SK-N-SH (cell line): ENCODE results near the gene CELSR1. TPM values are rescaled to one million over a fixed set of nuclear protein-coding genes. Genes with fewer than 3 reads are reported as not detected.

Source experiments
- CTCF ChIA-PET: fragments of 300-600, 350-600 bp; formaldehyde crosslinking; extraction: SDS; loops from one replicate; lab custom pipeline; 2021; lab: Yijun Ruan, JAX
- POLR2A ChIA-PET: fragments of 350-600 bp; sonication (Branson Sonifier 250); formaldehyde crosslinking; extraction: SDS; loops from one replicate; lab custom pipeline; 2020; ENCODE audit warnings: antibody characterized with exemption, inconsistent platforms; lab: Yijun Ruan, JAX
- DNase-seq: peaks from one replicate; pipeline ENCODE4 v3.0.0; 2012
- H2AFZ ChIP-seq: fragments of 200-600 bp; sonication (generic); 2 replicates; pipeline ENCODE4 v1.8.1; 2016; ENCODE audit warnings: antibody characterized with exemption, mild to moderate bottlenecking, low read depth
- H3F3A ChIP-seq: fragments of 200-600 bp; sonication (generic); replicated peaks from 2 replicates; pipeline ENCODE3; 2016; ENCODE audit warnings: antibody characterized with exemption, mild to moderate bottlenecking; ENCODE audit not compliant: insufficient read depth
- H3K27ac ChIP-seq, 2 experiments: fragments of 200-500 bp in 1 of 2; fragments of 200-600 bp in 1 of 2; sonication (Bioruptor generic) in 1 of 2; sonication (generic), shearing (Covaris generic) in 1 of 2; 2 replicates each; pipeline versions ENCODE4 v1.5.1 to v1.6.1; 2014 to 2016; ENCODE audit warnings: low read depth in 2 of 2, inconsistent platforms in 1 of 2, low read length in 1 of 2, mild to moderate bottlenecking in 1 of 2, mixed read lengths in 1 of 2
- H3K27me3 ChIP-seq: fragments of 200-600 bp; sonication (generic), shearing (Covaris generic); 2 replicates; pipeline ENCODE4 v1.6.1; 2016; ENCODE audit warnings: mixed run types; ENCODE audit not compliant: insufficient read depth
- H3K36me3 ChIP-seq, 2 experiments: fragments of 200-500 bp in 1 of 2; fragments of 200-600 bp in 1 of 2; sonication (Bioruptor generic) in 1 of 2; sonication (generic) in 1 of 2; replicated peaks in 1 of 2; 2 replicates each; pipeline versions ENCODE3 to v1.5.1; 2014 to 2016; ENCODE audit warnings: low read length in 1 of 2, mild to moderate bottlenecking in 1 of 2; ENCODE audit not compliant: insufficient read depth in 2 of 2, control insufficient read depth in 1 of 2
- H3K4me1 ChIP-seq, 2 experiments: fragments of 200-500 bp in 1 of 2; fragments of 200-600 bp in 1 of 2; sonication (Bioruptor generic) in 1 of 2; sonication (generic), shearing (Covaris generic) in 1 of 2; 2 replicates each; pipeline versions ENCODE4 v1.5.1 to v1.6.1; 2014 to 2016; ENCODE audit warnings: low read depth in 1 of 2, low read length in 1 of 2, mixed run types in 1 of 2; ENCODE audit not compliant: insufficient read depth in 2 of 2, control insufficient read depth in 1 of 2
- H3K4me2 ChIP-seq: fragments of 200-600 bp; sonication (generic), shearing (Covaris generic); 2 replicates; pipeline ENCODE4 v1.6.1; 2017; ENCODE audit warnings: mixed run types
- H3K4me3 ChIP-seq, 2 experiments: fragments of 200-500 bp in 1 of 2; fragments of 200-600 bp in 1 of 2; sonication (Bioruptor generic) in 1 of 2; sonication (generic), shearing (Covaris generic) in 1 of 2; 2 replicates each; pipeline versions ENCODE4 v1.5.1 to v1.8.1; 2014 to 2016; ENCODE audit warnings: low read depth in 2 of 2, inconsistent platforms in 1 of 2, low read length in 1 of 2, mild to moderate bottlenecking in 1 of 2, mixed read lengths in 1 of 2, moderate library complexity in 1 of 2
- H3K79me2 ChIP-seq: fragments of 200-600 bp; sonication (generic); 2 replicates; pipeline ENCODE4 v1.8.1; 2017; ENCODE audit warnings: mild to moderate bottlenecking; ENCODE audit not compliant: insufficient read depth
- H3K9ac ChIP-seq: fragments of 200-600 bp; sonication (generic); 2 replicates; pipeline ENCODE4 v1.6.1; 2017; ENCODE audit warnings: mixed run types
- H3K9me2 ChIP-seq: fragments of 200-600 bp; sonication (generic); 2 replicates; pipeline ENCODE4 v1.6.1; 2017; ENCODE audit warnings: mixed run types
- H3K9me3 ChIP-seq: fragments of 200-600 bp; sonication (generic); 2 replicates; pipeline ENCODE4 v1.6.1; 2017; ENCODE audit warnings: mixed run types, mild to moderate bottlenecking, moderate library complexity
- H4K20me1 ChIP-seq: fragments of 200-600 bp; sonication (generic); 2 replicates; pipeline ENCODE4 v1.6.1; 2017; ENCODE audit warnings: mild to moderate bottlenecking, mixed run types; ENCODE audit not compliant: insufficient read depth
- EZH2phosphoT487 ChIP-seq: fragments of 200-600 bp; sonication (generic); IDR thresholded peaks from 2 replicates; pipeline ENCODE4 v1.6.1; 2017; ENCODE audit warnings: low read depth, mixed run types, mild to moderate bottlenecking, antibody characterized with exemption, moderate library complexity, borderline replicate concordance
- FOXM1 ChIP-seq: IDR thresholded peaks from 2 replicates; pipeline ENCODE4 v1.4.0; 2012; ENCODE audit warnings: low read depth, mild to moderate bottlenecking
- GABPA ChIP-seq: IDR thresholded peaks from 2 replicates; pipeline ENCODE4 v1.4.0; 2012; ENCODE audit warnings: low read depth, mild to moderate bottlenecking
- JUND ChIP-seq: IDR thresholded peaks from 2 replicates; pipeline ENCODE4 v1.4.0; 2012
- MEF2A ChIP-seq: IDR thresholded peaks from 2 replicates; pipeline ENCODE4 v1.4.0; 2012; ENCODE audit warnings: low read depth, borderline replicate concordance
- NFIC ChIP-seq: IDR thresholded peaks from 2 replicates; pipeline ENCODE4 v1.4.0; 2012; ENCODE audit warnings: borderline replicate concordance
- RCOR1 ChIP-seq: fragments of 150-350 bp; IDR thresholded peaks from 2 replicates; pipeline ENCODE4 v1.6.1; 2017; ENCODE audit warnings: antibody characterized with exemption, low read length
- SMC3 ChIP-seq: IDR thresholded peaks from 2 replicates; pipeline ENCODE4 v1.6.1; 2012; ENCODE audit warnings: low read depth, low read length, improper control_type of control experiment
- TAF1 ChIP-seq: IDR thresholded peaks from 2 replicates; pipeline ENCODE4 v1.6.1; 2012; ENCODE audit warnings: low read depth, mild to moderate bottlenecking, low read length, moderate library complexity, borderline replicate concordance
- TCF12 ChIP-seq: IDR thresholded peaks from 2 replicates; pipeline ENCODE4 v1.4.0; 2012
- TEAD4 ChIP-seq: IDR thresholded peaks from 2 replicates; pipeline ENCODE4 v1.4.0; 2012; ENCODE audit warnings: mild to moderate bottlenecking, borderline replicate concordance; ENCODE audit not compliant: insufficient read depth
- WGBS: methylation state at CpG from one replicate; pipeline ENCODE4 v1.1.6; 2017; ENCODE audit warnings: low lambda C conversion rate; 5-methylcytosine and 5-hydroxymethylcytosine counted together
- polyA plus RNA-seq, 3 experiments: library from polyadenylated mRNA; depleted of rRNA; stranded (reverse); fragments of >200 nt; gene quantifications; 2 replicates each; pipeline ENCODE4 v1.2.3, GENCODE V29; 2012
- TF ChIP-seq, protein P1 (sequence below): fragments of 200-600 bp; sonication (generic); IDR thresholded peaks from 2 replicates; pipeline ENCODE4 v1.6.1; 2017; ENCODE audit warnings: antibody characterized with exemption, mild to moderate bottlenecking, moderate library complexity
- TF ChIP-seq, protein P2 (sequence below): IDR thresholded peaks from 2 replicates; pipeline ENCODE4 v1.6.1; 2012; ENCODE audit warnings: mild to moderate bottlenecking, low read depth, low read length, moderate library complexity
- TF ChIP-seq, protein P3 (sequence below): IDR thresholded peaks from 2 replicates; pipeline ENCODE4 v1.4.0; 2012; ENCODE audit warnings: low read depth, borderline replicate concordance
- TF ChIP-seq, protein P4 (sequence below): fragments of 150-350 bp; IDR thresholded peaks from 2 replicates; pipeline ENCODE4 v1.6.1; 2016; ENCODE audit warnings: mild to moderate bottlenecking, low read depth, low read length
- TF ChIP-seq, protein P5 (sequence below): IDR thresholded peaks from 2 replicates; pipeline ENCODE4 v1.4.0; 2012; ENCODE audit warnings: low read depth
- TF ChIP-seq, protein P6 (sequence below): IDR thresholded peaks from 2 replicates; pipeline ENCODE4; 2012

The CELSR1 gene
- polyA plus RNA-seq, 1 of the 3 experiments (the other 2 are of a cell fraction) = 5.0 TPM

DNA sequence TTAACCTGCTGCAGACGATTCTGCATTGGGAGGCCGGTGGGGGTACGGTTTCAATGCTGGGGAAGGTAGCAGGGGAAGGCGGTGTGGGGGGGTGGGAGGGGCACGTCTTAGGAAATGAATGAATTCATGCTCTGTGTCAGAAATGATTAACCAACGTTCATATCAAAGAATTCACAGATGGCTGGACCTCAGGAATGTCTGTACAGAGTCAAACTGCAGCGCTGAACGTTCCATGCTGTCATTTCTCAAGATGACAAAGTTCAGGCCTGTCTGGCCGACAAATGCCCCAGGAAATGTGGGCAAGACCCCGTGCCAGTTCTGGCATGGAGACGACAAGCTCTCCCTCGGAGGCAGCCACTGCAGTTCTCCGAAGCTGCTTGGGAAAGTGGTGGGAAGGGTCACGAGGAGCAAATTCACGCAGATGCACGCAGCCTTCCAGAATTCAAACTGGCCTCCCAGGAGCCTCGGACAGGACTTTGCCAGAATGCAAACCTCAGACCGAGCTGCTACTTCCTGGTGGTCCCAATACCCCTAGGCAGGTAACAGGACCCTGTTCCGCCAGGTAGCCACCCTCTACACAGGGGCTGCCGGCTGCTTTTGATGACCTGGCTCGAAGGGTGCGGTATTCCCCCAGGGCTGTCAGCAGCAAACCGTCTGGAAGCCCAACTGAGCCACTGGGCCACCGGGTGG lies 120.4 kb downstream of the CELSR1 start:
- 45% methylated on average over 15 of the region's 24 CpGs for WGBS

DNA sequence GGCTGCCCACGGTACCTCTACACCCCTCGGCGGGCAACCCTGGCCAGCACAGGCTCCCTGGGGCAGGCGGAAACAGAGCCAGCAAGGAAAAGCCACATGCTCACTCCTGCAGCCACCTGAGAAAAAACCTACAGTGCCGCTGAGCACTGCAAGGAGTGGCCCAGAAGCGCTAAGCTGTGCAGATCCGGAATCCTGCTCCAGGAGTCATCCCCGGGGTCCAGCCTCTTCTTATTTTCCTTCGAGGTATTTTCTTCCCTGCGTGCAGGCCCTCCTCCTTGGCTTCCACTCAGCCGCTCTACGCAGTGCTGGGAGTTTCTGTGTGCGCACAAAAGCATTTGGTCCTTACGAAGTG lies 120.9 kb downstream of the CELSR1 start:
- no peak overlapping the region for H2AFZ ChIP-seq
- peaks cover 0 to 5% of the 10 kb centered on the region in 2 experiments; a peak in 1 of 4 replicates for H3K4me1 ChIP-seq
- no peak overlapping the region for H3K27ac ChIP-seq
- H3K27me3 ChIP-seq = no peaks in the 10 kb centered on the region
- ChIA-PET POLR2A (no interaction called here), CTCF (interaction anchor here (0.8 to 2.0 kb wide), 2 partner anchors 49 to 126 kb away, joined by 3 to 5 read pairs; no protein-coding TSS in a partner anchor)
- H3K4me3 ChIP-seq = no peak overlapping the region
- H4K20me1 ChIP-seq = no peaks in the 10 kb centered on the region
- no peak overlapping the region for H3K9ac ChIP-seq
- DNase-seq = no peak
- H3K4me2 ChIP-seq = no peak overlapping the region
- H3K79me2 ChIP-seq = no peaks in the 10 kb centered on the region
- H3K36me3 ChIP-seq = no peaks in the 10 kb centered on the region
- no peaks in the 10 kb centered on the region for H3F3A ChIP-seq
- no peaks in the 10 kb centered on the region for H3K9me2 ChIP-seq
- 61% methylated on average over 14 of the region's 14 CpGs for WGBS
- no peaks in the 10 kb centered on the region for H3K9me3 ChIP-seq
- TF ChIP-seq JUND = no peak
- TF ChIP-seq, protein P1, sequence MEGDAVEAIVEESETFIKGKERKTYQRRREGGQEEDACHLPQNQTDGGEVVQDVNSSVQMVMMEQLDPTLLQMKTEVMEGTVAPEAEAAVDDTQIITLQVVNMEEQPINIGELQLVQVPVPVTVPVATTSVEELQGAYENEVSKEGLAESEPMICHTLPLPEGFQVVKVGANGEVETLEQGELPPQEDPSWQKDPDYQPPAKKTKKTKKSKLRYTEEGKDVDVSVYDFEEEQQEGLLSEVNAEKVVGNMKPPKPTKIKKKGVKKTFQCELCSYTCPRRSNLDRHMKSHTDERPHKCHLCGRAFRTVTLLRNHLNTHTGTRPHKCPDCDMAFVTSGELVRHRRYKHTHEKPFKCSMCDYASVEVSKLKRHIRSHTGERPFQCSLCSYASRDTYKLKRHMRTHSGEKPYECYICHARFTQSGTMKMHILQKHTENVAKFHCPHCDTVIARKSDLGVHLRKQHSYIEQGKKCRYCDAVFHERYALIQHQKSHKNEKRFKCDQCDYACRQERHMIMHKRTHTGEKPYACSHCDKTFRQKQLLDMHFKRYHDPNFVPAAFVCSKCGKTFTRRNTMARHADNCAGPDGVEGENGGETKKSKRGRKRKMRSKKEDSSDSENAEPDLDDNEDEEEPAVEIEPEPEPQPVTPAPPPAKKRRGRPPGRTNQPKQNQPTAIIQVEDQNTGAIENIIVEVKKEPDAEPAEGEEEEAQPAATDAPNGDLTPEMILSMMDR = no peak
- TF ChIP-seq NFIC = no peak
- TF ChIP-seq TCF12 = no peak
- TF ChIP-seq GABPA = no peak
- no peak for TF ChIP-seq MEF2A
- TF ChIP-seq, protein P2, sequence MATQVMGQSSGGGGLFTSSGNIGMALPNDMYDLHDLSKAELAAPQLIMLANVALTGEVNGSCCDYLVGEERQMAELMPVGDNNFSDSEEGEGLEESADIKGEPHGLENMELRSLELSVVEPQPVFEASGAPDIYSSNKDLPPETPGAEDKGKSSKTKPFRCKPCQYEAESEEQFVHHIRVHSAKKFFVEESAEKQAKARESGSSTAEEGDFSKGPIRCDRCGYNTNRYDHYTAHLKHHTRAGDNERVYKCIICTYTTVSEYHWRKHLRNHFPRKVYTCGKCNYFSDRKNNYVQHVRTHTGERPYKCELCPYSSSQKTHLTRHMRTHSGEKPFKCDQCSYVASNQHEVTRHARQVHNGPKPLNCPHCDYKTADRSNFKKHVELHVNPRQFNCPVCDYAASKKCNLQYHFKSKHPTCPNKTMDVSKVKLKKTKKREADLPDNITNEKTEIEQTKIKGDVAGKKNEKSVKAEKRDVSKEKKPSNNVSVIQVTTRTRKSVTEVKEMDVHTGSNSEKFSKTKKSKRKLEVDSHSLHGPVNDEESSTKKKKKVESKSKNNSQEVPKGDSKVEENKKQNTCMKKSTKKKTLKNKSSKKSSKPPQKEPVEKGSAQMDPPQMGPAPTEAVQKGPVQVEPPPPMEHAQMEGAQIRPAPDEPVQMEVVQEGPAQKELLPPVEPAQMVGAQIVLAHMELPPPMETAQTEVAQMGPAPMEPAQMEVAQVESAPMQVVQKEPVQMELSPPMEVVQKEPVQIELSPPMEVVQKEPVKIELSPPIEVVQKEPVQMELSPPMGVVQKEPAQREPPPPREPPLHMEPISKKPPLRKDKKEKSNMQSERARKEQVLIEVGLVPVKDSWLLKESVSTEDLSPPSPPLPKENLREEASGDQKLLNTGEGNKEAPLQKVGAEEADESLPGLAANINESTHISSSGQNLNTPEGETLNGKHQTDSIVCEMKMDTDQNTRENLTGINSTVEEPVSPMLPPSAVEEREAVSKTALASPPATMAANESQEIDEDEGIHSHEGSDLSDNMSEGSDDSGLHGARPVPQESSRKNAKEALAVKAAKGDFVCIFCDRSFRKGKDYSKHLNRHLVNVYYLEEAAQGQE = no peak
- TF ChIP-seq, protein P3, sequence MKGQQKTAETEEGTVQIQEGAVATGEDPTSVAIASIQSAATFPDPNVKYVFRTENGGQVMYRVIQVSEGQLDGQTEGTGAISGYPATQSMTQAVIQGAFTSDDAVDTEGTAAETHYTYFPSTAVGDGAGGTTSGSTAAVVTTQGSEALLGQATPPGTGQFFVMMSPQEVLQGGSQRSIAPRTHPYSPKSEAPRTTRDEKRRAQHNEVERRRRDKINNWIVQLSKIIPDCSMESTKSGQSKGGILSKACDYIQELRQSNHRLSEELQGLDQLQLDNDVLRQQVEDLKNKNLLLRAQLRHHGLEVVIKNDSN = no peak
- TF ChIP-seq, protein P4, sequence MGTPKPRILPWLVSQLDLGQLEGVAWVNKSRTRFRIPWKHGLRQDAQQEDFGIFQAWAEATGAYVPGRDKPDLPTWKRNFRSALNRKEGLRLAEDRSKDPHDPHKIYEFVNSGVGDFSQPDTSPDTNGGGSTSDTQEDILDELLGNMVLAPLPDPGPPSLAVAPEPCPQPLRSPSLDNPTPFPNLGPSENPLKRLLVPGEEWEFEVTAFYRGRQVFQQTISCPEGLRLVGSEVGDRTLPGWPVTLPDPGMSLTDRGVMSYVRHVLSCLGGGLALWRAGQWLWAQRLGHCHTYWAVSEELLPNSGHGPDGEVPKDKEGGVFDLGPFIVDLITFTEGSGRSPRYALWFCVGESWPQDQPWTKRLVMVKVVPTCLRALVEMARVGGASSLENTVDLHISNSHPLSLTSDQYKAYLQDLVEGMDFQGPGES = no peak
- no peak for TF ChIP-seq EZH2phosphoT487
- no peak for TF ChIP-seq RCOR1
- TF ChIP-seq, protein P5, sequence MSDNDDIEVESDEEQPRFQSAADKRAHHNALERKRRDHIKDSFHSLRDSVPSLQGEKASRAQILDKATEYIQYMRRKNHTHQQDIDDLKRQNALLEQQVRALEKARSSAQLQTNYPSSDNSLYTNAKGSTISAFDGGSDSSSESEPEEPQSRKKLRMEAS = no peak
- TF ChIP-seq SMC3 = no peak
- no peak for TF ChIP-seq FOXM1

More for the DNA sequence above, 120.4 kb downstream of the CELSR1 start:
- Histone ChIP-seq H3K9me2 (no peaks in the 10 kb centered on the region), H3K4me3 (no peak overlapping the region), H3K4me2 (no peak overlapping the region), H3K36me3 (no peaks in the 10 kb centered on the region), H3K4me1 (peaks cover 0 to 5% of the 10 kb centered on the region in 2 experiments; a peak in 1 of 4 replicates), H3K27ac (no peak overlapping the region), H4K20me1 (no peaks in the 10 kb centered on the region), H3K27me3 (no peaks in the 10 kb centered on the region), H3F3A (no peaks in the 10 kb centered on the region), H3K9me3 (no peaks in the 10 kb centered on the region), H2AFZ (no peak overlapping the region), H3K9ac (no peak overlapping the region), H3K79me2 (no peaks in the 10 kb centered on the region)
- TF ChIP-seq, protein P6, sequence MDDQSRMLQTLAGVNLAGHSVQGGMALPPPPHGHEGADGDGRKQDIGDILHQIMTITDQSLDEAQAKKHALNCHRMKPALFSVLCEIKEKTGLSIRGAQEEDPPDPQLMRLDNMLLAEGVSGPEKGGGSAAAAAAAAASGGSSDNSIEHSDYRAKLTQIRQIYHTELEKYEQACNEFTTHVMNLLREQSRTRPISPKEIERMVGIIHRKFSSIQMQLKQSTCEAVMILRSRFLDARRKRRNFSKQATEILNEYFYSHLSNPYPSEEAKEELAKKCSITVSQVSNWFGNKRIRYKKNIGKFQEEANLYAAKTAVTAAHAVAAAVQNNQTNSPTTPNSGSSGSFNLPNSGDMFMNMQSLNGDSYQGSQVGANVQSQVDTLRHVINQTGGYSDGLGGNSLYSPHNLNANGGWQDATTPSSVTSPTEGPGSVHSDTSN = peak; percentile 51
- TF ChIP-seq TEAD4 = no peak
- TF ChIP-seq TAF1 = no peak
- TF ChIP-seq TCF12 = peak; percentile 73
- no peak for DNase-seq
- ChIA-PET POLR2A (no interaction called here), CTCF (interaction anchor here (0.8 to 2.0 kb wide), 2 partner anchors 125 kb away, joined by 3 to 7 read pairs; no protein-coding TSS in a partner anchor)
